CD4-positive, alpha-beta T cell (primary cell): ENCODE results near the gene BTBD9. TPM values are rescaled to one million over a fixed set of nuclear protein-coding genes. Genes with fewer than 3 reads are reported as not detected.

ENCODE experiments used
- ATAC-seq: fragments of 200-7000 bp; cut with Tn5 transposase; one replicate; pipeline ENCODE4 v1.10.0; 2022; ENCODE audit warnings: mild to moderate bottlenecking; ENCODE audit not compliant: poor library complexity
- CTCF ChIA-PET: fragments of 350-600 bp; sonication (Branson Sonifier 250); formaldehyde crosslinking; loops from one replicate; lab custom pipeline; 2021; ENCODE audit warnings: antibody characterized with exemption, inconsistent platforms; lab: Charles Lee
- POLR2A ChIA-PET: fragments of 350-600 bp; sonication (Branson Sonifier 250); formaldehyde crosslinking; loops from one replicate; lab custom pipeline; 2021; ENCODE audit warnings: antibody characterized with exemption, inconsistent platforms; lab: Charles Lee
- DNase-seq, 14 experiments: peaks; one replicate each; pipeline ENCODE4 v3.0.0-alpha.2; 2013 to 2020; ENCODE audit warnings: mixed read lengths in 2 of 14
- H3K27ac ChIP-seq, 2 donors: one replicate each; pipeline versions ENCODE4 v1.5.1 to v1.7.0; 2013; ENCODE audit warnings: low read length in 2 of 2, low read depth in 1 of 2, mild to moderate bottlenecking in 1 of 2
- H3K27me3 ChIP-seq, 2 experiments: 1 replicate in 1 of 2; 2 replicates in 1 of 2; pipeline versions ENCODE4 v1.6.1 to v1.7.0; 2013; ENCODE audit warnings: low read length in 2 of 2, control low read depth in 1 of 2, mild to moderate bottlenecking in 1 of 2, moderate library complexity in 1 of 2; ENCODE audit not compliant: insufficient read depth in 2 of 2, control insufficient read depth in 1 of 2
- H3K36me3 ChIP-seq: one replicate; pipeline ENCODE4 v1.6.1; 2013; ENCODE audit warnings: low read length, control low read depth; ENCODE audit not compliant: insufficient read depth
- H3K4me1 ChIP-seq: one replicate; pipeline ENCODE4 v1.6.1; 2013; ENCODE audit warnings: low read length, control low read depth; ENCODE audit not compliant: insufficient read depth
- H3K4me3 ChIP-seq: one replicate; pipeline ENCODE4 v1.5.1; 2013; ENCODE audit warnings: mild to moderate bottlenecking, low read length, moderate library complexity
- H3K9me3 ChIP-seq, 2 experiments: 1 replicate in 1 of 2; 2 replicates in 1 of 2; pipeline versions ENCODE4 v1.6.1 to v1.7.0; 2013; ENCODE audit warnings: low read length in 2 of 2, mild to moderate bottlenecking in 2 of 2, control low read depth in 1 of 2, moderate library complexity in 1 of 2; ENCODE audit not compliant: control insufficient read depth in 1 of 2, insufficient read depth in 1 of 2
- H3K27ac Mint-ChIP-seq: one replicate; pipeline ENCODE4 v1.8.0; 2020; ENCODE audit warnings: mixed read lengths
- H3K27me3 Mint-ChIP-seq: one replicate; pipeline ENCODE4 v1.8.0; 2021; ENCODE audit warnings: mixed read lengths
- H3K36me3 Mint-ChIP-seq: one replicate; pipeline ENCODE4 v1.8.0; 2021; ENCODE audit warnings: low read depth, mixed read lengths
- H3K4me1 Mint-ChIP-seq: one replicate; pipeline ENCODE4 v1.8.0; 2021; ENCODE audit warnings: low read depth, mixed read lengths
- H3K4me3 Mint-ChIP-seq: one replicate; pipeline ENCODE4 v1.8.0; 2020; ENCODE audit warnings: mild to moderate bottlenecking, mixed read lengths
- H3K9me3 Mint-ChIP-seq: one replicate; pipeline ENCODE4 v1.8.0; 2020; ENCODE audit warnings: mixed read lengths
- intact Hi-C, 2 experiments: fragments of 100-400 bp; cut with DNase I in 1 of 2; cut with micrococcal nuclease in 1 of 2; formaldehyde crosslinking; loops; one replicate each; pipeline versions ENCODE4 v1.15.1 to v1.9.0; 2023 to 2025; cut with DNase I, micrococcal nuclease
- total RNA-seq, 174 experiments: library from RNA in 2 of 174; stranded (reverse) in 2 of 174; gene quantifications; one replicate each; pipeline ENCODE4 v1.2.3 and lab custom pipeline; 2021 to 2026
- TF ChIP-seq, protein P1 (sequence below): fragments of 200-600 bp; IDR thresholded peaks from one replicate; pipeline ENCODE4 v1.8.0; 2022; ENCODE audit warnings: antibody characterized with exemption, mild to moderate bottlenecking

The BTBD9 gene
- total RNA-seq, 2 experiments from 2014 or later = 58.7 to 59.3 TPM

DNA sequence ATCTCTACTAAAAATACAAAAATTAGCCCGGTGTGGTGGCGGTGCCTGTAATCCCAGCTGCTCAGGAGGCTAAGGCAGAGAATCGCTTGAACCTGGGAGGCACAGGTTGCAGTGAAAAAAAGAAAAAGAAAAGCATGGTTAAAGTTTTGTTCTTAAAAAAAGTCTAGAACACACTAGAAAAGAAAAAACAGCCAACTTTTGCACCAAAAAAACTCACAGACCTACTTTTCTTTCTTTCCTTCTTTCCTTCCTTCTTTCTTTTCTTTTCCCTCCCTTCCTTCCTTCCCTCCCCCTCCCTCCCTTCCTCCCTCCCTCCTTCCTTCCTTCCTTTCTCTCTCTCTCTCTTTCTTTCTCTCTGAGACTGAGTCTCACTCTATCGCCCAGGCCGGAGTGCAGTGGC, 204.4 kb downstream of the BTBD9 start:
- CTCF ChIA-PET = no interaction called here
- ATAC-seq (no peak), DNase-seq (no peak)
- Histone ChIP-seq H3K27ac (no peak overlapping the region), H3K9me3 (no peaks in the 10 kb centered on the region), H3K27me3 (no peaks in the 10 kb centered on the region), H3K36me3 (no peaks in the 10 kb centered on the region), H3K4me1 (no peaks in the 10 kb centered on the region), H3K4me3 (no peak overlapping the region)
- Mint-ChIP-seq H3K4me3 (no peak overlapping the region), H3K4me1 (peaks cover 5% of the 10 kb centered on the region), H3K9me3 (peaks cover 3% of the 10 kb centered on the region), H3K27me3 (no peaks in the 10 kb centered on the region), H3K27ac (no peak overlapping the region), H3K36me3 (peaks cover 14% of the 10 kb centered on the region)
- TF ChIP-seq, protein P1, sequence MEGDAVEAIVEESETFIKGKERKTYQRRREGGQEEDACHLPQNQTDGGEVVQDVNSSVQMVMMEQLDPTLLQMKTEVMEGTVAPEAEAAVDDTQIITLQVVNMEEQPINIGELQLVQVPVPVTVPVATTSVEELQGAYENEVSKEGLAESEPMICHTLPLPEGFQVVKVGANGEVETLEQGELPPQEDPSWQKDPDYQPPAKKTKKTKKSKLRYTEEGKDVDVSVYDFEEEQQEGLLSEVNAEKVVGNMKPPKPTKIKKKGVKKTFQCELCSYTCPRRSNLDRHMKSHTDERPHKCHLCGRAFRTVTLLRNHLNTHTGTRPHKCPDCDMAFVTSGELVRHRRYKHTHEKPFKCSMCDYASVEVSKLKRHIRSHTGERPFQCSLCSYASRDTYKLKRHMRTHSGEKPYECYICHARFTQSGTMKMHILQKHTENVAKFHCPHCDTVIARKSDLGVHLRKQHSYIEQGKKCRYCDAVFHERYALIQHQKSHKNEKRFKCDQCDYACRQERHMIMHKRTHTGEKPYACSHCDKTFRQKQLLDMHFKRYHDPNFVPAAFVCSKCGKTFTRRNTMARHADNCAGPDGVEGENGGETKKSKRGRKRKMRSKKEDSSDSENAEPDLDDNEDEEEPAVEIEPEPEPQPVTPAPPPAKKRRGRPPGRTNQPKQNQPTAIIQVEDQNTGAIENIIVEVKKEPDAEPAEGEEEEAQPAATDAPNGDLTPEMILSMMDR = no peak
- POLR2A ChIA-PET = no interaction called here
- intact Hi-C loops = no loop called here

DNA sequence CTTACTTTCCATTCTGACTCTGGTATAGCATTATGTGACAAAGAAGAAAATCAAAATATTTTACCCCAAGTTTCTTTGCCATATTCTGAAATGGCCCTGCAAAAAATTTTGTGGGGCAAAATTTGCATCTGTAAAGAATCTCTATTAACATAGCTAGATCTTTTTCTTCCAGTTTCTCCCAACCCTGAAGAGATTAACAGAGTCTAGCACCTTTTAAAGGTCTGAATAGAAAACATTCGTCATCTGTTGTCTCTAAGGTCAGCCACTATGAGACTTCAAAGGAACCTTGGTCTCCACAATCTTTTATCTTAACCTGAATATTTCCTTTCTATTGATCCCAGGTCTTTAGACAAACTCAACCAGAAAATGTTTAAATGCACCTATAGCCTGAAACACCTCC, 205.7 kb downstream of the BTBD9 start:
- H3K27me3 ChIP-seq = no peaks in the 10 kb centered on the region
- H3K36me3 ChIP-seq = no peaks in the 10 kb centered on the region
- H3K4me3 ChIP-seq = no peak overlapping the region
- DNase-seq (no peak), ATAC-seq (no peak)
- no peaks in the 10 kb centered on the region for H3K27me3 Mint-ChIP-seq
- H3K27ac Mint-ChIP-seq = no peak overlapping the region
- POLR2A ChIA-PET = no interaction called here
- H3K27ac ChIP-seq = no peak overlapping the region
- peaks cover 3% of the 10 kb centered on the region for H3K9me3 Mint-ChIP-seq
- TF ChIP-seq, protein P1 = no peak
- H3K9me3 ChIP-seq = no peaks in the 10 kb centered on the region
- H3K36me3 Mint-ChIP-seq = peaks cover 19% of the 10 kb centered on the region
- peaks cover 5% of the 10 kb centered on the region for H3K4me1 Mint-ChIP-seq
- CTCF ChIA-PET = no interaction called here
- H3K4me1 ChIP-seq = no peaks in the 10 kb centered on the region
- H3K4me3 Mint-ChIP-seq = no peak overlapping the region
- intact Hi-C loops = no loop called here

DNA sequence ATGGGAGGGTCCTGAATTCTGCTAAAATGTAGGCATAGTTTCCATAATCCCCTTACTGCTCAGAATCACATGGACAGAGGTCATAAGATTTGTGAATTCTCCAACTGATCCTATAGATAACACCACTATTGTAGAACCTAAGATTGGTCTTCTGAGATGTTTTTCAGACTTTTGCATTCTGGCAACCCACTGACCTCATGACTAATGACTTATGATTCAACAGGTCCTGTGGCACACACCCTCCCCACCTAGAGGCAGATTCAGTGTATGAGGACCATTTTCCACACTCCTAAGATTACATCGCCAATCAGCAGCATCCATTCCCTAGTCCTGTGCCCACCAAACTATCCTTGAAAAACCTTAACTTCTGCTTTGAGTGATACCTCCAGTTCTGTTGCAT, 207.2 kb downstream of the BTBD9 start:
- TF ChIP-seq, protein P1 = no peak

More for the DNA sequence above, 207.2 kb downstream of the BTBD9 start:
- Histone ChIP-seq H3K27me3 (no peaks in the 10 kb centered on the region), H3K4me3 (no peak overlapping the region), H3K27ac (no peak overlapping the region), H3K9me3 (no peaks in the 10 kb centered on the region), H3K36me3 (no peaks in the 10 kb centered on the region), H3K4me1 (no peaks in the 10 kb centered on the region)
- POLR2A ChIA-PET = no interaction called here
- H3K4me3 Mint-ChIP-seq = no peak overlapping the region
- H3K9me3 Mint-ChIP-seq = peaks cover 3% of the 10 kb centered on the region
- CTCF ChIA-PET = no interaction called here
- DNase-seq (no peak), ATAC-seq (no peak)
- intact Hi-C loops = no loop called here
- H3K4me1 Mint-ChIP-seq = no peaks in the 10 kb centered on the region
- peaks cover 19% of the 10 kb centered on the region for H3K36me3 Mint-ChIP-seq
- H3K27me3 Mint-ChIP-seq = no peaks in the 10 kb centered on the region
- no peak overlapping the region for H3K27ac Mint-ChIP-seq
